GM12878 (cell line): Measurements from ENCODE around the gene MLST8. TPM values are rescaled to one million over a fixed set of nuclear protein-coding genes. Genes with fewer than 3 reads are reported as not detected.

Experiments used
- ATAC-seq: fragments of 200-7000 bp; cut with Tn5 transposase; 3 replicates; pipeline ENCODE4 v1.9.1; 2020; ENCODE audit warnings: mild to moderate bottlenecking, moderate library complexity
- BruUV-seq: library from RNA; stranded (reverse); fragments of 400-500 nt; replicated peaks from 2 replicates; lab custom pipeline; 2021; lab: Mats Ljungman, UMichigan
- CTCF ChIA-PET: fragments of 300-600 bp; sonication (Branson Sonifier 250); formaldehyde crosslinking; extraction: SDS; loops from one replicate; lab custom pipeline; 2021; ENCODE audit warnings: inconsistent platforms; lab: Yijun Ruan, JAX
- POLR2A ChIA-PET: fragments of 350-600 bp; formaldehyde crosslinking; extraction: SDS; loops from one replicate; lab custom pipeline; 2021; ENCODE audit warnings: inconsistent platforms; lab: Charles Lee
- RAD21 ChIA-PET: fragments of 300-600 bp; sonication (Branson Sonifier 250); formaldehyde crosslinking; loops from one replicate; lab custom pipeline; 2023; ENCODE audit warnings: antibody characterized with exemption; ENCODE audit not compliant: unreplicated experiment; lab: Charles Lee
- SMC1A ChIA-PET: fragments of 300-600 bp; sonication (Branson Sonifier 250); formaldehyde crosslinking; loops from one replicate; lab custom pipeline; 2023; ENCODE audit not compliant: unreplicated experiment, uncharacterized antibody; lab: Charles Lee
- DNase-seq: peaks from one replicate; pipeline ENCODE4 v3.0.0-alpha.2; 2011; ENCODE audit warnings: low read depth, low spot score
- FAIRE-seq: peaks from 3 replicates; lab custom pipeline; 2011; peaks lifted over from hg19 to GRCh38; lab: Jason Lieb, UNC
- H2AFZ ChIP-seq: 2 replicates; pipeline ENCODE4 v1.6.0; 2011; ENCODE audit warnings: low read depth, low read length, control low read depth; ENCODE audit not compliant: control insufficient read depth
- H3K27ac ChIP-seq: 2 replicates; pipeline ENCODE4 v1.5.1; 2011; ENCODE audit warnings: control low read depth; ENCODE audit not compliant: control insufficient read depth, insufficient read depth
- H3K27me3 ChIP-seq, 2 experiments: replicated peaks in 1 of 2; 2 replicates each; pipeline versions ENCODE4 v1.6.0 to v1.6.1; 2011; ENCODE audit warnings: low read length in 1 of 2; ENCODE audit not compliant: control insufficient read depth in 2 of 2, insufficient read depth in 2 of 2
- H3K36me3 ChIP-seq, 2 experiments: 2 replicates each; pipeline ENCODE4 v1.5.1; 2011; ENCODE audit warnings: low read length in 1 of 2; ENCODE audit not compliant: control insufficient read depth in 2 of 2, insufficient read depth in 2 of 2
- H3K4me1 ChIP-seq: 2 replicates; pipeline ENCODE4 v1.6.1; 2011; ENCODE audit warnings: mild to moderate bottlenecking, low read length, moderate library complexity, mixed read lengths; ENCODE audit not compliant: control insufficient read depth, insufficient read depth
- H3K4me2 ChIP-seq: 2 replicates; pipeline ENCODE4 v1.6.0; 2011; ENCODE audit warnings: control low read depth; ENCODE audit not compliant: control insufficient read depth, insufficient read depth
- H3K4me3 ChIP-seq: fragments of 200-600 bp; sonication (generic); 2 replicates; pipeline ENCODE4 v1.5.1; 2016
- H3K79me2 ChIP-seq: 2 replicates; pipeline ENCODE4 v1.6.0; 2011; ENCODE audit warnings: low read length; ENCODE audit not compliant: control insufficient read depth, insufficient read depth
- H3K9ac ChIP-seq: 2 replicates; pipeline ENCODE4 v1.8.0; 2011; ENCODE audit warnings: low read length, control low read depth, mixed read lengths; ENCODE audit not compliant: control insufficient read depth, insufficient read depth
- H3K9me3 ChIP-seq: replicated peaks from 3 replicates; pipeline ENCODE4 v1.5.1; 2011; ENCODE audit warnings: mild to moderate bottlenecking, low read length; ENCODE audit not compliant: control insufficient read depth, insufficient read depth
- H4K20me1 ChIP-seq: 2 replicates; pipeline ENCODE4 v1.6.0; 2011; ENCODE audit not compliant: control insufficient read depth, insufficient read depth
- ATF2 ChIP-seq: IDR thresholded peaks from 2 replicates; pipeline ENCODE4 v1.6.1; 2012; ENCODE audit warnings: low read length, inconsistent platforms
- CREB1 ChIP-seq: IDR thresholded peaks from 2 replicates; pipeline ENCODE4 v1.6.1; 2012; ENCODE audit warnings: low read depth, mild to moderate bottlenecking, inconsistent platforms
- CTCF ChIP-seq, 3 experiments: IDR thresholded peaks in 2 of 3; conservative IDR thresholded peaks in 1 of 3; 2 replicates each; pipeline ENCODE4 v1.5.1; 2011; ENCODE audit warnings: low read depth in 3 of 3, low read length in 3 of 3, mild to moderate bottlenecking in 3 of 3, control low read depth in 2 of 3, moderate library complexity in 2 of 3, inconsistent platforms in 1 of 3, mixed read lengths in 1 of 3; ENCODE audit not compliant: control insufficient read depth in 2 of 3, insufficient read depth in 1 of 3; ENCODE audit errors: extremely low read depth in 1 of 3
- HCFC1 ChIP-seq: fragments of 150-350 bp; IDR thresholded peaks from 2 replicates; pipeline ENCODE4 v1.6.1; 2014; ENCODE audit warnings: low read length
- HDGF ChIP-seq: fragments of 450-650 bp; IDR thresholded peaks from 2 replicates; pipeline ENCODE4 v1.6.1; 2016; ENCODE audit warnings: antibody characterized with exemption
- MLLT1 ChIP-seq: fragments of 450-650 bp; IDR thresholded peaks from 2 replicates; pipeline ENCODE4 v1.6.1; 2016; ENCODE audit warnings: mild to moderate bottlenecking
- PML ChIP-seq: IDR thresholded peaks from 2 replicates; pipeline ENCODE4 v1.6.1; 2012; ENCODE audit warnings: low read length, inconsistent platforms
- RAD21 ChIP-seq: IDR thresholded peaks from 2 replicates; pipeline ENCODE4 v1.6.1; 2011; ENCODE audit warnings: mild to moderate bottlenecking, low read depth, low read length, moderate library complexity; ENCODE audit not compliant: insufficient read depth
- RB1 ChIP-seq: fragments of 450-650 bp; formaldehyde crosslinking; IDR thresholded peaks from 2 replicates; pipeline ENCODE4 v1.6.1; 2017; ENCODE audit warnings: mild to moderate bottlenecking, borderline replicate concordance
- SKIL ChIP-seq: fragments of 450-650 bp; IDR thresholded peaks from 2 replicates; pipeline ENCODE4 v1.6.1; 2017; ENCODE audit warnings: mild to moderate bottlenecking, low read depth, inconsistent platforms; ENCODE audit not compliant: poor library complexity, severe bottlenecking
- STAT3 ChIP-seq: IDR thresholded peaks from 2 replicates; pipeline ENCODE4 v1.6.1; 2011; ENCODE audit warnings: low read depth, low read length, improper control_type of control experiment
- YBX1 ChIP-seq: fragments of 450-650 bp; IDR thresholded peaks from 2 replicates; pipeline ENCODE4 v1.6.1; 2016; ENCODE audit warnings: antibody characterized with exemption
- ZNF274 ChIP-seq: IDR thresholded peaks from one replicate; pipeline ENCODE4 v1.8.0; 2011; ENCODE audit not compliant: insufficient read length, insufficient read depth
- WGBS: methylation state at CpG from one replicate; pipeline ENCODE4 v1.1.6; 2016; ENCODE audit warnings: low lambda C conversion rate; ENCODE audit not compliant: insufficient replicate concordance, insufficient coverage; ENCODE audit errors: missing lambda C conversion rate; 5-methylcytosine and 5-hydroxymethylcytosine counted together
- in situ Hi-C: fragments of 300-500 bp; cut with MboI; formaldehyde crosslinking; loops from 9 replicates; pipeline ENCODE4 v1.14.3; 2018; ENCODE audit warnings: mixed read lengths
- intact Hi-C: fragments of 100-400 bp; cut with micrococcal nuclease; formaldehyde crosslinking; loops from one replicate; pipeline ENCODE4 v1.14.2; 2022; ENCODE audit not compliant: unreplicated experiment
- polyA plus RNA-seq, 11 experiments: library from polyadenylated mRNA; depleted of rRNA in 4 of 11; unstranded in 6 of 11; stranded (reverse) in 5 of 11; fragments of >200 nt; fragmentation: Nextera tagmentation in 4 of 11; fragmentation: Illumina TruSeq in 1 of 11; extraction: Ambion mirVana in 4 of 11; extraction: Trizol in 1 of 11; gene quantifications; 1 replicate in 1 of 11; 2 replicates in 10 of 11; pipeline versions ENCODE4 v1.2.1 to v1.2.3, GENCODE V29; 2011 to 2016; ENCODE audit warnings: inconsistent platforms in 2 of 11, missing spikeins in 2 of 11, low read depth in 1 of 11
- total RNA-seq, 4 experiments: library from RNA; depleted of rRNA in 3 of 4; stranded (reverse); fragments of >200 nt in 3 of 4; fragmentation: Illumina TruSeq in 1 of 4; extraction: Trizol in 1 of 4; gene quantifications; 2 replicates each; pipeline versions ENCODE4 v1.2.1 to v1.2.3, GENCODE V29; 2013 to 2021

Gene MLST8
- total and polyA plus RNA-seq, 10 of the 15 experiments (the other 5 are each of a cell fraction or from before 2014, with no cell fraction given) = 1.0 to 114 (median 64.2) TPM

GRCh38 chr16:2216330-2216729 is 11.1 kb downstream of the MLST8 start (continued):
- no peak for TF ChIP-seq PML
- no peak for TF ChIP-seq HDGF

- no TSS peak for BruUV-seq
- H4K20me1 ChIP-seq = no peaks in the 10 kb centered on the region
- ChIA-PET CTCF (interaction anchor here (1.3 kb wide), 1 partner anchor 29 kb away, joined by 3 read pairs; no protein-coding TSS in a partner anchor), RAD21 (no interaction called here), POLR2A (no interaction called here), SMC1A (interaction anchor here (1.1 kb wide), 1 partner anchor 9 kb away, joined by 3 read pairs; the partner anchor contains the start of gene PGP)
- H3K27me3 ChIP-seq = no peaks in the 10 kb centered on the region
- peak within 1 kb of the TSS; percentile 78 for H3K27ac ChIP-seq
- peak; percentile 97 for DNase-seq
- H3K79me2 ChIP-seq = peaks cover 27% of the 10 kb centered on the region
- H3K4me3 ChIP-seq = peak within 1 kb of the TSS; percentile 96
- peaks cover 0 to 3% of the 10 kb centered on the region in 2 experiments; a peak in 3 of 4 replicates for H3K36me3 ChIP-seq
- H3K4me1 ChIP-seq = peaks cover 5% of the 10 kb centered on the region; the same call in 1 of the 2 replicates
- H2AFZ ChIP-seq = peak within 1 kb of the TSS; percentile 86
- H3K9ac ChIP-seq = peak within 1 kb of the TSS; percentile 87
- FAIRE-seq = peak; percentile 99
- in situ Hi-C loops (no loop called here), intact Hi-C loops (loop anchor here (2.0 kb wide), 1 partner anchor 27 kb away; the partner anchor contains the start of gene ECI1)
- 1% methylated on average over 65 of the region's 82 CpGs for WGBS
- no peaks in the 10 kb centered on the region for H3K9me3 ChIP-seq
- ATAC-seq = peak; percentile 98
- peak within 1 kb of the TSS; percentile 88 for H3K4me2 ChIP-seq
- TF ChIP-seq RB1 (peak; percentile 97), MLLT1 (no peak), ATF2 (no peak), HCFC1 (peak; percentile 68), YBX1 (no peak), STAT3 (no peak), ZNF274 (no peak), RAD21 (no peak), CREB1 (peak; percentile 97), CTCF (IDR thresholded peaks at IDR 0.05 in 2 of 3, conservative IDR thresholded peaks at IDR 0.05 in 1 of 3; ENCODE audit: control insufficient read depth in 2 of 3, extremely low read depth in 1 of 3, insufficient read depth in 1 of 3, low read depth in 3 of 3, low read length in 3 of 3) (no peak), SKIL (no peak)
Measured at GRCh38 chr16:2223221-2223941, 18.1 kb downstream of the MLST8 start, which contains the start of gene E4F1. Gene E4F1 (plus strand): TSS chr16:2223591. CDS start chr16:2223614, 23 bp downstream.
